Islet of Langerhans (tissue), 1 donor: ENCODE results near the gene NF2.
"Not testable (repeated sequence)": the region's sequence is repeated elsewhere in the genome, so short reads cannot be mapped to it uniquely, and the experiment has no call there.

Source experiments
- FAIRE-seq: peaks from one replicate; lab custom pipeline; 2011; peaks lifted over from hg19 to GRCh38; lab: Jason Lieb, UNC

The NF2 gene

DNA sequence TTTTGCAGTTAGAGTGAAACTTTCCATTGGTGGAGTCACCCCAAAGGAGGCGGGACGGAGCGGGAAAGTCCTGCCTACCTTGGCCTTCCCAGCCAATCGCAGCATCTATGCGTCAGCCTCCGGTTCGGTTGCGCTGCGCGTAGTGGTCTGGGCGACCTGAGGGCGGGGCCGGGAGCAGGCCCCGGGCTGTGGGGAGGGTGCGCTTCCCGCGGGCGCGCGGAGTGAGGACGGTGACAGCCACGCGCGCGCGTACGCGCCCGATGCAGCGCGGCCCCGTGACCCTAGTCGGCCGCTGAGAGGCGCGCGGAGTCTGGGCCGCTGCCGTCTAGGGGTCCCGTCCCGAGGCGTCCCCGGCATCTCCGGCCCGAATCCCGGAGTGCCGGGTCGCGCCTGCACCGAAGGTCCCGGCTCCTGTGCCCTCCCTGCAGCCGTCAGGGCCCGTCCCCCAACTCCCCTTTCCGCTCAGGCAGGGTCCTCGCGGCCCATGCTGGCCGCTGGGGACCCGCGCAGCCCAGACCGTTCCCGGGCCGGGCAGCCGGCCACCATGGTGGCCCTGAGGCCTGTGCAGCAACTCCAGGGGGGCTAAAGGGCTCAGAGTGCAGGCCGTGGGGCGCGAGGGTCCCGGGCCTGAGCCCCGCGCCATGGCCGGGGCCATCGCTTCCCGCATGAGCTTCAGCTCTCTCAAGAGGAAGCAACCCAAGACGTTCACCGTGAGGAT, at the start of gene NF2:
TSS of gene NF2 (plus strand) at position 276 of the 718 bp plus-strand sequence. CDS start at position 642, 366 bp downstream.
- FAIRE-seq: no peak

- no peak for FAIRE-seq
Observed at GRCh38 chr22:29555065-29555644, 48.3 kb upstream of the NF2 start.

GRCh38 chr22:29559030-29559429, 44.4 kb upstream of the NF2 start:
- no peak for FAIRE-seq

GRCh38 chr22:29559853-29560252, 43.6 kb upstream of the NF2 start:
- FAIRE-seq: no peak

GRCh38 chr22:29563652-29564460, 39.6 kb upstream of the NF2 start:
- no peak for FAIRE-seq

DNA sequence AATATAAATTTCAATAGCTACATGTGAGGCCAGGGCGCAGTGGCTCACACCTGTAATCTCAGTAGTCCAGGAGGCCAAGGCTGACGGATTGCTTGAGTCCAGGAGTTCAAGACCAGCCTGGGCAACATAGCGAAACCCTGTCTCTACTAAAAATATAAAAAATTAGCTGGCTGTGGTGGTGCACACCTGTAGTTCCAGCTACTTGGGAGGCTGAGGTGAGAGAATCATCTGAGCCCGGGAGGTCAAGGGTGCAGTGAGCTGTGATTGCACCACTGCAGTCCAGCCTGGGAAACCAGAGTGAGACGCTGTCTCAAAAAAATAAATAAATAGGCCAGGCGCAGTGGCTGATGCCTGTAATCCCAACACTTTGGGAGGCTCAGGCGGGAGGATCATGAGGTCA, 36.9 kb upstream of the NF2 start:
- FAIRE-seq: not testable (repeated sequence)

- no peak for FAIRE-seq
Observed at GRCh38 chr22:29567338-29567737, 36.1 kb upstream of the NF2 start.

GRCh38 chr22:29569011-29569678, 34.3 kb upstream of the NF2 start:
- FAIRE-seq: no peak

DNA sequence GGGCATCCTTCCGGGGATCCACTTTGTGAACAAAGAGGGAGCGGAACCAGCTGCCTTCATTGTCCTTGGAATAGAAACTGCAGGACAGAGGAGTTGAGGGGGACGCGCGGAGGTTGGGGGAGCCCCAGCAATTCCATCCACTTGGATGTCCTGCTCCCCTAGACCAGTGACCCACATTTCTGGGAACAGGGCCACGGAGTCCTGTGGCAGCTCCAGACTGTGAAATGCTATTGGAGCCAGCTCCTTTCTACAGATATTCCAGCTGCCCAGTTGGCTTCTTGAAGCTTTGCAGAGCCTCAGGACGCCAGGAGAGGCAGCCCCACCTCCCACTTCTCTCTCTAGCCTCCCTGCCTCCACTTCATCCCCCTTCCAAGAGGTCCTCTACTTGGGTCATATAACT, 33.0 kb upstream of the NF2 start:
- no peak for FAIRE-seq

DNA sequence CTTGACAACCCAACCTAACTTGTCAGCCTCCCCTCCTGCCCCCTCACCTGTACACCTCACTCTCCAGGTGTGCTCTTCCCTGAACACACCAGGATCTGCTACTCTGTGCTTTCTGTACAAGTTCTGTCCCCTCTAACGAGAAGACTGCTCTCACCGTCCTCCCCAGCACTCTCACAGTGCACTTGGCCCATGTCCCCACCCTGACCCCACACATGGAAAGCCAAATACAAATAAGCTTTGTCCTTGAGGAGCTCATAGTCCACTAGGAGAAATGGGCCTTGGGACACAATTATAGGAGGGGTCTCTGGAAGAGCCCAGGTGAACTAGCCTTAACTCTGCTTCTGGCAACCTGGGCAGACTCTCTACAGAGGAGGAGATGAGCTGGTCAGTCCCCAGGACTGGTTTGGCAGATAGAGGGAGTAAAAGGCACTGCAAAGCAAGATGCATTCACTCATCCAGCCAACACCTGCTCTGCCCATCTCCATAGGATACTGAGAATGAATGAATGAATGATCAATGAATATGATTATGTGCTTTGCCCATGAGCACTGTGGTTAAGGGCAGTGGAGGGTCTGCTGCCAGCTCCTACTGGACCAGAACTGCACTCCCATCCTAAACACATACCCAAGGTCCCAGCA, 32.4 kb upstream of the NF2 start:
- no peak for FAIRE-seq

- FAIRE-seq: no peak
Observed at GRCh38 chr22:29574762-29575450, 28.5 kb upstream of the NF2 start.

DNA sequence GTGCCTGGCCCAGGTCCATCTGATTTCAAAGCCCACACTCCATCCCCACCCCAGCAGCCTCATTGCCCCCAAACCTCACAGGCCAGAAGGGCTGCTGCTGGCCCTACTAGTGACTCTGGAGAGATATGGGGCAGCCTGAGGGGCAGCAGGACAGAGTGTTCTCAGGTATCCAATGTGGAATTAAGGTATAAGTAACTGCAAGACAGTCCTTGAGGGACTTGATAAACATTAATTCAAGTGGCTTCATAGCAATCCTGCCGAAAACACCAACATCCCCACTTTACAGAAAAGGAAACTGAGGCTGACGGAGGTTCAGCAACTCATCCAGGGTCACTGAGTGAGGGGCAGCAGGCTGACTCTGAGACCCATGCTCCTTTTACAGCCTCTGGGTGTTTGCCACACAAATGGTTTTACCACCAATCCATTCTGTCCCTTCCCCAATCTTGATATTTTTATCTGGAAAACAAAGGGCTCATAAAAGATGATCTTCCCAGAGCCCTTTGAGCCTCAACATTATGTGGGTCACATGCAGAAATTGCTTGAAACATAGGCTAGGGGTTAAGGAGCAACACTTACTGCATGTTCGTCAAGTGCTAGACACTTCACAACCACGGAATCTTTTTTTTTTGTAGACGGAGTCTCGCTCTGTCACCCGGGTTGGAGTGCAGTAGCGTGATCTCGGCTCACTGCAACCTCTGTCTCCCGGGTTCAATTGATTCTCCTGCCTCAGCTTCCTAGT, 24.8 kb upstream of the NF2 start:
- FAIRE-seq: no peak

GRCh38 chr22:29580200-29580810, 23.1 kb upstream of the NF2 start:
- FAIRE-seq: no peak

DNA sequence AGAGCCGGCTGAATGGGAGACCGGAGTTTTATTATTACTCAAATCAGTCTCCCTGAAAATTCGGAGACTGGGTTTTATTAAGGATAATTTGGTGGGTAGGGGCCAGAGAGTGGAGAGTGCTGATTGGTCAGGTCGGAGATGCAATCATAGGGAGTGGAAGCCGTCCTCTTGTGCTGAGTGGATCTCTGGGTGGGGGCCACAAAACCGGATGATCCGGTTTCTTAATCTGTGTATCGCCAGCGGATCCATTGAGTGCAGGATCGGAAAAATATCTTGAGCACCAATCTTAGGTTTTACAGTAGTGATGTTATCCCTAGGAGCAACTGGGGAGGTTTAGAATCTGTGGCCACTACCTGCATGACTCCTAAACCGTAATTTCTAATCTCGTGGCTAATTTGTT, 21.6 kb upstream of the NF2 start:
- FAIRE-seq: no peak

- no peak for FAIRE-seq
Observed at GRCh38 chr22:29584975-29585374, 18.5 kb upstream of the NF2 start.

DNA sequence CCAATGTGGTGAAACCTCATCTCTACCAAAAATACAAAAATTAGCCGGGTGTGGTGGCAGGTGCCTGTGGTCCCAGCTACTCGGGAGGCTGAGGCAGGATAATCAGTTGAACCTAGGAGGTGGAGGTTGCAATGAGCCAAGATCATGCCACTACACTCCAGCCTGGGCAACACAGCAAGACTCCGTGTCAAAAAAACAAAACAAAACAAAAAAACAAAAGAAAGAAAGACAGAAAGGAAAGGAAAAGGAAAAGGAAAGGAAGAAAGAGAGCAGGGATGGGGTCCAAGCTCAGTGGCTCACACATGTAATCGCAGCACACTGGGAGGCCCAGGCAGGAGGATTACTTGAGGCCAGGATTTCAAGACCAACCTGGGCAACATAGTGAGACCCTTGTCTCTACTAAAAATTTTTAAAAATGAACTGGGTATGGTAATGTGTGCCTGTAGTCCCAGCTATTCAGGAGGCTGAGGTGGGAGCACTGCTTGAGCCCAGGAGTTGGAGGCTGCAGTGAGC, 17.2 kb upstream of the NF2 start:
- FAIRE-seq: not testable (repeated sequence)

DNA sequence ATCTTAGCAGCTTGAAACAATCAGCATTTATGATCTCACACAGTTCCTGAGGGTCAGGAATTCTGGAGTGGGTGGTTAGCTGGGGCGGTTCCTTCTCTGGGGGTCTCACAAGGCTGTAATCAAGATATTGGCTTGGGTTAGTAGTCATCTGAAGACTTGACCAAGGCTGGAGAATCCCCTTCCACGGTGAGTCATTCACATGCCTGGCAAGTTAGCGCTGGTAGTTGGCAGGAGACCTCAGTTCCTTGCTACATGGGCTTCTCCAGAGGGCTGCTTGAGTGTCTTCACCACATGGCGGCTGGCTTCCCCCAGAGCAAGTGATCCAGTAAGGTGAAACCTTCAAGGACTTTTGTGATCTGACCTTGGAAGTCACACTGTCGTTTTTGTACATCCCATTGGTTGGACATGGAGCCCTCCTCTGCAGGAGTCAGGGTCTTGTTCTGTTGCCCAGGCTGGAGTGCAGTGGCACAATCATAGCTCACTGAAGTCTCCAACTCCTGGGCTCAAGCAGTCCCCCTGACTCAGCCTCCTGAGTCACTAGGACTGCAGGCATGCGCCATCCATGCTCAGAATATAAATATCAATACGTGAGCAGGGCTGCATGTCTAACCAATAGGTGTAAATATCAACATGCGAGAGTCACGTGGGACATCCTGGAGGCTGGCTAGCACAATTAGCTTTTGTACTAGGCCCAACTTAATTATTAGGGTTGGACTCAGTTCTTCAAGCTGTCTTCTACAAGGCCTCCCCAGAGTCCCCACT, 15.3 kb upstream of the NF2 start:
- FAIRE-seq: no peak

- no peak for FAIRE-seq
Observed at GRCh38 chr22:29593923-29594322, 9.5 kb upstream of the NF2 start.

DNA sequence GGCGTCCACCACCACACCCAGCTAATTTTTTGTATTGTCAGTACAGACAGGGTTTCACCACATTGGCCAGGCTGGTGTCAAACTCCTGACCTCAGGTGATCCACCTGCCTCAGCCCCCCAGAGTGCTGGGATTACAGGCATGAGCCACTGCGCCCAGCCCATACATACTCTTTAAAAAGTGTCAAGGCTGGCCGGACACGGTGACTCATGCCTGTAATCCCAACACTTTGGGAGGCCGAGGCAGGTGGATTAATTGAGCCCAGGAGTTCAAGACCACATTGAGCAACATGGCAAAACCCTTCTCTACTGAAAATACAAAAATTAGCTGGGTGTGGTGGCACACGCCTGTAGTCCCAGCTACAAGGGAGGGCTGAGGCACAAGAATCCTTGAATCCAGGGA, 9.0 kb upstream of the NF2 start:
- FAIRE-seq: not testable (repeated sequence)

DNA sequence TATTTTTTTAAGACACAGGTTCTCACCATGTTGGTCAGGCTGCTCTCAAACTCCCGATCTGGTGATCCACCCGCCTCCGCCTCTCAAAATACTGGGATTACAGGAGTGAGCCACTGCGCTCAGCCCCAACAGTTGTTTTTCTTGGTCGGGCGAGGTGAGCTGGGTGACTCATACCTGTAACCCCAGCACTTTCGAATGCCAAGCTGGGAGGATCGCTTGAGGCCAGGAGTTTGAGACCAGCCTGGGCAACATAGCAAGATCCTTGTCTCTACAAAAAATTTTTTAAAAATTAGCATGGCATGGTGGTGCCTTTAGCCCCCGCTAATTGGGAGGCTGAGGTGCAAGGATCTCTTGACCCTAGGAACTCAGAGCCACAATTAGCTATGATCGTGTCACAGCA, 7.0 kb upstream of the NF2 start:
- no peak for FAIRE-seq
